Mesenchymal stem cell (in vitro differentiated cells and primary cell): ENCODE data around the gene C19orf12.

ENCODE experiments used
- DNase-seq: peaks from one replicate; pipeline ENCODE4 v3.0.0-alpha.2; 2013
- H2AFZ ChIP-seq: one replicate; pipeline ENCODE4 v1.6.1; 2013; ENCODE audit warnings: low read depth, mild to moderate bottlenecking, control low read depth, inconsistent platforms, low read length, moderate library complexity
- H2AK5ac ChIP-seq: 2 replicates; pipeline ENCODE4 v1.6.1; 2013; ENCODE audit warnings: low read length, moderate library complexity, mild to moderate bottlenecking, inconsistent platforms; ENCODE audit not compliant: severe bottlenecking
- H2BK120ac ChIP-seq: one replicate; pipeline ENCODE4 v1.6.1; 2013; ENCODE audit warnings: low read depth, mild to moderate bottlenecking, inconsistent platforms, low read length, moderate library complexity
- H2BK12ac ChIP-seq, 2 experiments: one replicate each; pipeline ENCODE4 v1.6.1; 2013; ENCODE audit warnings: inconsistent platforms in 2 of 2, low read length in 2 of 2, mild to moderate bottlenecking in 2 of 2, moderate library complexity in 2 of 2, control low read depth in 1 of 2
- H2BK15ac ChIP-seq: one replicate; pipeline ENCODE4 v1.6.1; 2013; ENCODE audit warnings: mild to moderate bottlenecking, low read depth, inconsistent platforms; ENCODE audit not compliant: poor library complexity, severe bottlenecking
- H2BK5ac ChIP-seq: 2 replicates; pipeline ENCODE4 v1.6.1; 2013; ENCODE audit warnings: low read depth, mild to moderate bottlenecking, low read length, control low read depth, inconsistent platforms; ENCODE audit not compliant: poor library complexity, severe bottlenecking
- H3K14ac ChIP-seq, 2 experiments: one replicate each; pipeline ENCODE4 v1.6.1; 2013; ENCODE audit warnings: inconsistent platforms in 2 of 2, low read length in 2 of 2, control low read depth in 1 of 2, mild to moderate bottlenecking in 1 of 2, moderate library complexity in 1 of 2
- H3K18ac ChIP-seq, 2 experiments: one replicate each; pipeline ENCODE4 v1.6.1; 2013; ENCODE audit warnings: inconsistent platforms in 2 of 2, low read length in 2 of 2, control low read depth in 1 of 2, low read depth in 1 of 2, mild to moderate bottlenecking in 1 of 2
- H3K23ac ChIP-seq, 2 experiments: one replicate each; pipeline ENCODE4 v1.6.1; 2013; ENCODE audit warnings: inconsistent platforms in 2 of 2, low read length in 2 of 2, mild to moderate bottlenecking in 2 of 2, moderate library complexity in 2 of 2, control low read depth in 1 of 2
- H3K27ac ChIP-seq: 2 replicates; pipeline ENCODE4 v1.5.1; 2013; ENCODE audit warnings: mild to moderate bottlenecking, moderate library complexity, low read length, control low read depth, inconsistent platforms; ENCODE audit not compliant: poor library complexity, severe bottlenecking
- H3K27me3 ChIP-seq, 2 experiments: 2 replicates each; pipeline versions ENCODE4 v1.6.1 to v1.7.0; 2013; ENCODE audit warnings: low read length in 2 of 2, mild to moderate bottlenecking in 2 of 2, moderate library complexity in 2 of 2, control low read depth in 1 of 2, inconsistent platforms in 1 of 2; ENCODE audit not compliant: control insufficient read depth in 1 of 2, insufficient read depth in 1 of 2
- H3K36me3 ChIP-seq, 2 experiments: 2 replicates each; pipeline versions ENCODE4 v1.6.1 to v1.7.0; 2013; ENCODE audit warnings: low read length in 2 of 2, control low read depth in 1 of 2, inconsistent platforms in 1 of 2, low read depth in 1 of 2, mild to moderate bottlenecking in 1 of 2; ENCODE audit not compliant: insufficient read depth in 2 of 2, control insufficient read depth in 1 of 2
- H3K4ac ChIP-seq, 2 experiments: one replicate each; pipeline ENCODE4 v1.6.1; 2013; ENCODE audit warnings: inconsistent platforms in 2 of 2, low read length in 2 of 2, mild to moderate bottlenecking in 2 of 2, moderate library complexity in 2 of 2, control low read depth in 1 of 2, low read depth in 1 of 2
- H3K4me1 ChIP-seq: 2 replicates; pipeline ENCODE4 v1.6.1; 2013; ENCODE audit warnings: low read depth, low read length, control low read depth; ENCODE audit not compliant: control insufficient read depth, insufficient read depth
- H3K4me2 ChIP-seq: 2 replicates; pipeline ENCODE4 v1.6.1; 2013; ENCODE audit warnings: low read length, mild to moderate bottlenecking, inconsistent platforms; ENCODE audit not compliant: poor library complexity, severe bottlenecking
- H3K4me3 ChIP-seq, 2 experiments: 2 replicates each; pipeline versions ENCODE4 v1.5.1 to v1.7.0; 2013; ENCODE audit warnings: low read length in 2 of 2, mild to moderate bottlenecking in 2 of 2, control low read depth in 1 of 2, low read depth in 1 of 2; ENCODE audit not compliant: insufficient read depth in 1 of 2
- H3K79me1 ChIP-seq: replicated peaks from 2 replicates; pipeline ENCODE4 v1.6.1; 2013; ENCODE audit warnings: mild to moderate bottlenecking, control low read depth, low read length, inconsistent platforms; ENCODE audit not compliant: poor library complexity, severe bottlenecking
- H3K9ac ChIP-seq: 2 replicates; pipeline ENCODE4 v1.7.0; 2013; ENCODE audit warnings: mild to moderate bottlenecking, low read length, moderate library complexity
- H3K9me3 ChIP-seq: 2 replicates; pipeline ENCODE4 v1.7.0; 2013; ENCODE audit warnings: mild to moderate bottlenecking, low read length; ENCODE audit not compliant: control insufficient read depth
- H4K8ac ChIP-seq: one replicate; pipeline ENCODE4 v1.6.1; 2013; ENCODE audit warnings: inconsistent platforms, mild to moderate bottlenecking, low read length, moderate library complexity
- H4K91ac ChIP-seq: one replicate; pipeline ENCODE4 v1.6.1; 2013; ENCODE audit warnings: mild to moderate bottlenecking, low read length, inconsistent platforms
- WGBS: methylation state at CpG from one replicate; pipeline ENCODE4 v1.1.7; 2013; ENCODE audit warnings: mixed read lengths; 5-methylcytosine and 5-hydroxymethylcytosine counted together

Gene C19orf12

DNA sequence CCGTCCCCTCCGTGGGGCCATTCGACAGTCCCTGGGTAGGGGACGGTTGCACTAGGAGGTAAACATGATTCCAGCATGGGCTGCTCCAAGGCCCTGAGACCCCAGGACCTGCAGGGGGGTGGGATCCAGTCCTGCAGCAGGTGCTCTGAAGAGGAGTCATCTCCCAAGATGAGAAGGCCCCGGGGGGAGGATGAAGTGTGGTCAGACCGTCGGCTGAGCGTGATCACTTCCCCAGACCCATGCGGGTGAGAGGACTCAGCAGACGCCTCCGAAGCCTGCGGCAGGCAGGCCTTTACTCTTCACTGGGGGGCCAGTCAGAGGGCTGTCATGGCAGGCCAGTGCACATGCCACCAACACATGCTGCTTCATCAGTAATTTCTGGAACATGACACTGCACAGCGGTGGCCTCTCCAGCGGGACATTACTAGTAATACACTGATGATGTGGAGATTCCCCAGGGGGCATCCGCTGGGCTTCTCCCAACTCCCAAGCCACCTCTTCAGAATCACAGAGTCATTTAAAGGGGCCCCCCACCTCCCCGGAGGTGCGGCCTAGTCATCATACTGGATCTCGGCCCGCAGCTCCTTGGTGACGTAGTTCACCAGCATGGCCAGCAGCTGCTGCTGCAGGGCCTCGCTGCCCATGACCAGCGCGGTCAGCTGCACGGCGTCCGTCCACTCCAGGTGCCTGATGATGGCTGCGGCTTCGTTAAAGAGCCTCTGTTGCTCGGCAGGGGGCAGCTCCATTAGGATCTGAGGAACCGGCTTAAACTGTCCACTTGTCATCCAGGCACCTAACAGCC is 12.7 kb downstream of the C19orf12 start:
- Histone ChIP-seq H3K4ac (no peak overlapping the region), H2AFZ (no peak overlapping the region), H4K8ac (no peak overlapping the region), H3K27me3 (no peaks in the 10 kb centered on the region), H3K4me2 (no peak overlapping the region), H2BK15ac (no peak overlapping the region), H3K14ac (no peak overlapping the region), H3K36me3 (peaks cover 37 to 44% of the 10 kb centered on the region in 2 experiments), H2AK5ac (no peak overlapping the region), H4K91ac (no peak overlapping the region), H2BK120ac (no peak overlapping the region), H3K18ac (no peak overlapping the region), H3K79me1 (peaks cover 31% of the 10 kb centered on the region), H3K4me3 (no peak overlapping the region), H3K9me3 (no peaks in the 10 kb centered on the region), H2BK5ac (no peak overlapping the region), H2BK12ac (no peak overlapping the region), H3K4me1 (no peaks in the 10 kb centered on the region), H3K27ac (no peak overlapping the region), H3K23ac (no peak overlapping the region), H3K9ac (no peak overlapping the region)
- 94% methylated on average over 30 of the region's 30 CpGs for WGBS
- DNase-seq: no peak

DNA sequence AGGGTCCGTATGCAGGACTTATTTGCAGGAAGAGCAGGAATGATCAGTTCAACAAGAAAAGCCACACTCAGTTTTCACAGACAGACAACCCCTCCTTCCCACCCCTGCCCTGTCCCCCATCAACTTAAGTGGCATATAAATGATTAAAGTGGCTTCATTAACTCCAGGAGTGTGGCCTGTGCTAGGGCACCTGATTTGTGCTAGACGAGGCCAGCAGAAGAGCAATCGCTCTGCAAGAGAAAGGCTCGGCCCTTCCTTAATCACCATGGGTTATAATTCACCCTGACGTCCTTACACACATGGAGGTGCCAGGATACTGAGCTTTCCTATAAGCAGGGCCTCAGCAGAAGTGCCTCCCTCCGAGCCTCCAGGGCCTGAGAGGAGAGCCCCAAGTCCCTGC is 14.6 kb downstream of the C19orf12 start:
- H3K4ac ChIP-seq: no peak overlapping the region
- WGBS: 90% methylated on average over 6 of the region's 6 CpGs

DNA sequence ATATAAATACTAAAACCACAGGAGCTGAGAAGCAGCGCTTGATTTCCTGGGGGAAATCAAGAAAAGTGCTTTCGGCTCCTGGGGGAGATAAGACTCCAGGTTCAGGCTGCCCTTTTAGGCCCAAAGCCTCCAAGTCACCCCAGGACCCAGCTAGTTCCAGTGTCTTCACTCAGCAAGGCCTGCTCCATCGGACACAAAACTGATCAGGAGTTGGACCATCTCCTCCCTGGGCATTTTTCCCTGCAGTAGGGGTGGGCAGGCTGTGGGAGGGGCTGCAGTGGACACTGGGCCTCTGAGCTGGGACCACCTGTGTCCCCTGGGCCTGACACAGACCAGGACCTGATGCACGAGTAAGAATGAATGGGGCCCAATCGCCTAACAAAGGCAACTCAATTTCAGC is 15.2 kb downstream of the C19orf12 start:
- Histone ChIP-seq H3K27me3 (no peaks in the 10 kb centered on the region), H3K14ac (no peak overlapping the region), H3K27ac (no peak overlapping the region), H4K91ac (no peak overlapping the region), H2BK120ac (no peak overlapping the region), H3K4me1 (no peaks in the 10 kb centered on the region), H3K18ac (no peak overlapping the region), H2BK12ac (no peak overlapping the region), H2BK15ac (no peak overlapping the region), H3K23ac (no peak overlapping the region), H3K36me3 (peaks cover 21% of the 10 kb centered on the region in 2 experiments), H3K79me1 (peaks cover 35% of the 10 kb centered on the region), H3K9ac (no peak overlapping the region), H2BK5ac (no peak overlapping the region), H3K4ac (no peak overlapping the region), H4K8ac (no peak overlapping the region), H3K4me2 (no peak overlapping the region), H3K4me3 (no peak overlapping the region), H3K9me3 (no peaks in the 10 kb centered on the region), H2AK5ac (no peak overlapping the region), H2AFZ (no peak overlapping the region)
- DNase-seq: no peak
- 94% methylated on average over 5 of the region's 5 CpGs for WGBS

More for the DNA sequence above, 14.6 kb downstream of the C19orf12 start:
- H3K18ac ChIP-seq: no peak overlapping the region
- H3K27ac ChIP-seq: no peak overlapping the region
- no peaks in the 10 kb centered on the region for H3K27me3 ChIP-seq
- no peak overlapping the region for H3K4me3 ChIP-seq
- no peak overlapping the region for H3K14ac ChIP-seq
- no peak overlapping the region for H2AFZ ChIP-seq
- no peak overlapping the region for H2AK5ac ChIP-seq
- no peak overlapping the region for H2BK120ac ChIP-seq
- H3K23ac ChIP-seq: no peak overlapping the region
- no peak overlapping the region for H2BK12ac ChIP-seq
- peaks cover 31% of the 10 kb centered on the region for H3K79me1 ChIP-seq
- no peaks in the 10 kb centered on the region for H3K9me3 ChIP-seq
- no peak overlapping the region for H4K91ac ChIP-seq
- H3K9ac ChIP-seq: no peak overlapping the region
- no peaks in the 10 kb centered on the region for H3K4me1 ChIP-seq
- DNase-seq: no peak
- no peak overlapping the region for H3K4me2 ChIP-seq
- H3K36me3 ChIP-seq: peaks cover 21 to 26% of the 10 kb centered on the region in 2 experiments
- no peak overlapping the region for H4K8ac ChIP-seq
- no peak overlapping the region for H2BK15ac ChIP-seq
- no peak overlapping the region for H2BK5ac ChIP-seq

- Histone ChIP-seq H3K4me3 (no peak overlapping the region), H4K91ac (no peak overlapping the region), H3K4ac (no peak overlapping the region), H3K9ac (no peak overlapping the region), H3K27ac (no peak overlapping the region), H2BK5ac (no peak overlapping the region), H3K79me1 (peaks cover 26% of the 10 kb centered on the region), H2BK15ac (no peak overlapping the region), H4K8ac (no peak overlapping the region), H2BK120ac (no peak overlapping the region), H3K9me3 (no peaks in the 10 kb centered on the region), H3K36me3 (peaks cover 9 to 16% of the 10 kb centered on the region in 2 experiments), H3K4me2 (no peak overlapping the region), H3K27me3 (no peaks in the 10 kb centered on the region), H3K23ac (no peak overlapping the region), H3K14ac (no peak overlapping the region), H3K18ac (no peak overlapping the region), H3K4me1 (peaks cover 2% of the 10 kb centered on the region), H2AK5ac (no peak overlapping the region), H2AFZ (no peak overlapping the region), H2BK12ac (no peak overlapping the region)
- WGBS: 86% methylated on average over 10 of the region's 10 CpGs
- DNase-seq: no peak
Measured at GRCh38 chr19:29697523-29698261, 17.4 kb downstream of the C19orf12 start.
